GM12878 (cell line): ENCODE results near the gene LDLRAD4. TPM values are rescaled to one million over a fixed set of nuclear protein-coding genes. Genes with fewer than 3 reads are reported as not detected.

Experiments used
- ATAC-seq: fragments of 200-7000 bp; cut with Tn5 transposase; 3 replicates; pipeline ENCODE4 v1.9.1; 2020; ENCODE audit warnings: mild to moderate bottlenecking, moderate library complexity
- BruUV-seq: library from RNA; stranded (reverse); fragments of 400-500 nt; replicated peaks from 2 replicates; lab custom pipeline; 2021; lab: Mats Ljungman, UMichigan
- CTCF ChIA-PET: fragments of 300-600 bp; sonication (Branson Sonifier 250); formaldehyde crosslinking; extraction: SDS; loops from one replicate; lab custom pipeline; 2021; ENCODE audit warnings: inconsistent platforms; lab: Yijun Ruan, JAX
- POLR2A ChIA-PET: fragments of 350-600 bp; formaldehyde crosslinking; extraction: SDS; loops from one replicate; lab custom pipeline; 2021; ENCODE audit warnings: inconsistent platforms; lab: Charles Lee
- RAD21 ChIA-PET: fragments of 300-600 bp; sonication (Branson Sonifier 250); formaldehyde crosslinking; loops from one replicate; lab custom pipeline; 2023; ENCODE audit warnings: antibody characterized with exemption; ENCODE audit not compliant: unreplicated experiment; lab: Charles Lee
- SMC1A ChIA-PET: fragments of 300-600 bp; sonication (Branson Sonifier 250); formaldehyde crosslinking; loops from one replicate; lab custom pipeline; 2023; ENCODE audit not compliant: unreplicated experiment, uncharacterized antibody; lab: Charles Lee
- DNase-seq: peaks from one replicate; pipeline ENCODE4 v3.0.0-alpha.2; 2011; ENCODE audit warnings: low read depth, low spot score
- FAIRE-seq: peaks from 3 replicates; lab custom pipeline; 2011; peaks lifted over from hg19 to GRCh38; lab: Jason Lieb, UNC
- H2AFZ ChIP-seq: 2 replicates; pipeline ENCODE4 v1.6.0; 2011; ENCODE audit warnings: low read depth, low read length, control low read depth; ENCODE audit not compliant: control insufficient read depth
- H3K27ac ChIP-seq: 2 replicates; pipeline ENCODE4 v1.5.1; 2011; ENCODE audit warnings: control low read depth; ENCODE audit not compliant: control insufficient read depth, insufficient read depth
- H3K27me3 ChIP-seq, 2 experiments: replicated peaks in 1 of 2; 2 replicates each; pipeline versions ENCODE4 v1.6.0 to v1.6.1; 2011; ENCODE audit warnings: low read length in 1 of 2; ENCODE audit not compliant: control insufficient read depth in 2 of 2, insufficient read depth in 2 of 2
- H3K36me3 ChIP-seq, 2 experiments: 2 replicates each; pipeline ENCODE4 v1.5.1; 2011; ENCODE audit warnings: low read length in 1 of 2; ENCODE audit not compliant: control insufficient read depth in 2 of 2, insufficient read depth in 2 of 2
- H3K4me1 ChIP-seq: 2 replicates; pipeline ENCODE4 v1.6.1; 2011; ENCODE audit warnings: mild to moderate bottlenecking, low read length, moderate library complexity, mixed read lengths; ENCODE audit not compliant: control insufficient read depth, insufficient read depth
- H3K4me2 ChIP-seq: 2 replicates; pipeline ENCODE4 v1.6.0; 2011; ENCODE audit warnings: control low read depth; ENCODE audit not compliant: control insufficient read depth, insufficient read depth
- H3K4me3 ChIP-seq: fragments of 200-600 bp; sonication (generic); 2 replicates; pipeline ENCODE4 v1.5.1; 2016
- H3K79me2 ChIP-seq: 2 replicates; pipeline ENCODE4 v1.6.0; 2011; ENCODE audit warnings: low read length; ENCODE audit not compliant: control insufficient read depth, insufficient read depth
- H3K9ac ChIP-seq: 2 replicates; pipeline ENCODE4 v1.8.0; 2011; ENCODE audit warnings: low read length, control low read depth, mixed read lengths; ENCODE audit not compliant: control insufficient read depth, insufficient read depth
- H3K9me3 ChIP-seq: replicated peaks from 3 replicates; pipeline ENCODE4 v1.5.1; 2011; ENCODE audit warnings: mild to moderate bottlenecking, low read length; ENCODE audit not compliant: control insufficient read depth, insufficient read depth
- H4K20me1 ChIP-seq: 2 replicates; pipeline ENCODE4 v1.6.0; 2011; ENCODE audit not compliant: control insufficient read depth, insufficient read depth
- BACH1 ChIP-seq: fragments of 450-650 bp; IDR thresholded peaks from 2 replicates; pipeline ENCODE4 v1.6.1; 2017; ENCODE audit warnings: mild to moderate bottlenecking, borderline replicate concordance
- BCL3 ChIP-seq: IDR thresholded peaks from 2 replicates; pipeline ENCODE4 v1.6.1; 2011; ENCODE audit warnings: borderline replicate concordance, low read depth, mild to moderate bottlenecking, moderate library complexity, low read length; ENCODE audit not compliant: insufficient read depth, poor library complexity, severe bottlenecking
- EED ChIP-seq: sonication (generic); IDR thresholded peaks from 2 replicates; pipeline ENCODE4 v1.6.1; 2016; ENCODE audit warnings: antibody characterized with exemption, low read depth
- EP300 ChIP-seq, 2 experiments: fragments of 150-350 bp in 1 of 2; IDR thresholded peaks; 2 replicates each; pipeline ENCODE4 v1.6.1; 2011 to 2012; ENCODE audit warnings: low read depth in 2 of 2, low read length in 2 of 2, borderline replicate concordance in 1 of 2, improper control_type of control experiment in 1 of 2, inconsistent platforms in 1 of 2; ENCODE audit not compliant: control insufficient read depth in 1 of 2
- FOXM1 ChIP-seq: IDR thresholded peaks from 2 replicates; pipeline ENCODE4 v1.6.1; 2012; ENCODE audit warnings: low read depth, mild to moderate bottlenecking, inconsistent platforms, low read length, moderate library complexity
- HCFC1 ChIP-seq: fragments of 150-350 bp; IDR thresholded peaks from 2 replicates; pipeline ENCODE4 v1.6.1; 2014; ENCODE audit warnings: low read length
- HDGF ChIP-seq: fragments of 450-650 bp; IDR thresholded peaks from 2 replicates; pipeline ENCODE4 v1.6.1; 2016; ENCODE audit warnings: antibody characterized with exemption
- MEF2A ChIP-seq: IDR thresholded peaks from 2 replicates; pipeline ENCODE4 v1.6.1; 2011; ENCODE audit warnings: low read depth, mild to moderate bottlenecking, low read length, moderate library complexity; ENCODE audit not compliant: insufficient read depth
- MXI1 ChIP-seq: fragments of 150-350 bp; IDR thresholded peaks from 2 replicates; pipeline ENCODE4 v1.6.1; 2011; ENCODE audit warnings: low read depth, mild to moderate bottlenecking, inconsistent platforms, low read length, improper control_type of control experiment
- NFXL1 ChIP-seq: fragments of 450-650 bp; IDR thresholded peaks from 2 replicates; pipeline ENCODE4 v1.6.1; 2017; ENCODE audit warnings: antibody characterized with exemption, mild to moderate bottlenecking, borderline replicate concordance
- POU2F2 ChIP-seq: IDR thresholded peaks from 3 replicates; pipeline ENCODE4 v1.6.1; 2011; ENCODE audit warnings: low read depth, mild to moderate bottlenecking, low read length, borderline replicate concordance
- SIN3A ChIP-seq: IDR thresholded peaks from 2 replicates; pipeline ENCODE4 v1.6.1; 2012; ENCODE audit warnings: low read depth, low read length, improper control_type of control experiment
- SMAD1 ChIP-seq: fragments of 450-650 bp; IDR thresholded peaks from 2 replicates; pipeline ENCODE4 v1.6.1; 2018; ENCODE audit warnings: mild to moderate bottlenecking, low read depth; ENCODE audit not compliant: partially characterized antibody
- SREBF1 ChIP-seq: IDR thresholded peaks from 2 replicates; pipeline ENCODE4 v1.6.1; 2012; ENCODE audit warnings: mild to moderate bottlenecking, low read length
- SREBF2 ChIP-seq: IDR thresholded peaks from 2 replicates; pipeline ENCODE4 v1.6.1; 2012; ENCODE audit warnings: mild to moderate bottlenecking, low read length
- YBX1 ChIP-seq: fragments of 450-650 bp; IDR thresholded peaks from 2 replicates; pipeline ENCODE4 v1.6.1; 2016; ENCODE audit warnings: antibody characterized with exemption
- WGBS: methylation state at CpG from one replicate; pipeline ENCODE4 v1.1.6; 2016; ENCODE audit warnings: low lambda C conversion rate; ENCODE audit not compliant: insufficient replicate concordance, insufficient coverage; ENCODE audit errors: missing lambda C conversion rate; 5-methylcytosine and 5-hydroxymethylcytosine counted together
- in situ Hi-C: fragments of 300-500 bp; cut with MboI; formaldehyde crosslinking; loops from 9 replicates; pipeline ENCODE4 v1.14.3; 2018; ENCODE audit warnings: mixed read lengths
- intact Hi-C: fragments of 100-400 bp; cut with micrococcal nuclease; formaldehyde crosslinking; loops from one replicate; pipeline ENCODE4 v1.14.2; 2022; ENCODE audit not compliant: unreplicated experiment
- polyA plus RNA-seq, 11 experiments: library from polyadenylated mRNA; depleted of rRNA in 4 of 11; unstranded in 6 of 11; stranded (reverse) in 5 of 11; fragments of >200 nt; fragmentation: Nextera tagmentation in 4 of 11; fragmentation: Illumina TruSeq in 1 of 11; extraction: Ambion mirVana in 4 of 11; extraction: Trizol in 1 of 11; gene quantifications; 1 replicate in 1 of 11; 2 replicates in 10 of 11; pipeline versions ENCODE4 v1.2.1 to v1.2.3, GENCODE V29; 2011 to 2016; ENCODE audit warnings: inconsistent platforms in 2 of 11, missing spikeins in 2 of 11, low read depth in 1 of 11
- total RNA-seq, 4 experiments: library from RNA; depleted of rRNA in 3 of 4; stranded (reverse); fragments of >200 nt in 3 of 4; fragmentation: Illumina TruSeq in 1 of 4; extraction: Trizol in 1 of 4; gene quantifications; 2 replicates each; pipeline versions ENCODE4 v1.2.1 to v1.2.3, GENCODE V29; 2013 to 2021
- TF ChIP-seq, protein P1 (sequence below): IDR thresholded peaks from 2 replicates; pipeline ENCODE4 v1.6.1; 2012; ENCODE audit warnings: low read depth, low read length, improper control_type of control experiment

The LDLRAD4 gene
- total and polyA plus RNA-seq, 10 of the 15 experiments (the other 5 are each of a cell fraction or from before 2014, with no cell fraction given), result 2.7 to 16.8 (median 11.2) TPM

- Histone ChIP-seq H3K4me2 (no peak overlapping the region), H4K20me1 (no peaks in the 10 kb centered on the region), H3K4me3 (no peak overlapping the region), H3K79me2 (no peaks in the 10 kb centered on the region), H3K27ac (no peak overlapping the region), H3K27me3 (no peaks in the 10 kb centered on the region; a peak in 2 of 4 replicates), H3K9ac (no peak overlapping the region), H3K9me3 (no peaks in the 10 kb centered on the region; the same call in 2 of the 3 replicates), H3K36me3 (no peaks in the 10 kb centered on the region), H2AFZ (no peak overlapping the region), H3K4me1 (peaks cover 30% of the 10 kb centered on the region)
- no TSS peak for BruUV-seq
- SMC1A ChIA-PET, result interaction anchor here (0.7 kb wide), 1 partner anchor 406 kb away, joined by 3 read pairs; no protein-coding TSS in a partner anchor
- ATAC-seq, result no peak
- POLR2A ChIA-PET, result no interaction called here
- RAD21 ChIA-PET, result no interaction called here
- in situ Hi-C loops (no loop called here), intact Hi-C loops (no loop called here)
- no peak for DNase-seq
- CTCF ChIA-PET, result no interaction called here
- TF ChIP-seq MXI1 (no peak), NFXL1 (no peak), SREBF1 (no peak)
- TF ChIP-seq, protein P1, sequence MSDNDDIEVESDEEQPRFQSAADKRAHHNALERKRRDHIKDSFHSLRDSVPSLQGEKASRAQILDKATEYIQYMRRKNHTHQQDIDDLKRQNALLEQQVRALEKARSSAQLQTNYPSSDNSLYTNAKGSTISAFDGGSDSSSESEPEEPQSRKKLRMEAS, result no peak
- no peak for FAIRE-seq
- 65% methylated on average over 21 of the region's 21 CpGs for WGBS
Observed at GRCh38 chr18:13452871-13453680, 234.5 kb downstream of the LDLRAD4 start.

DNA sequence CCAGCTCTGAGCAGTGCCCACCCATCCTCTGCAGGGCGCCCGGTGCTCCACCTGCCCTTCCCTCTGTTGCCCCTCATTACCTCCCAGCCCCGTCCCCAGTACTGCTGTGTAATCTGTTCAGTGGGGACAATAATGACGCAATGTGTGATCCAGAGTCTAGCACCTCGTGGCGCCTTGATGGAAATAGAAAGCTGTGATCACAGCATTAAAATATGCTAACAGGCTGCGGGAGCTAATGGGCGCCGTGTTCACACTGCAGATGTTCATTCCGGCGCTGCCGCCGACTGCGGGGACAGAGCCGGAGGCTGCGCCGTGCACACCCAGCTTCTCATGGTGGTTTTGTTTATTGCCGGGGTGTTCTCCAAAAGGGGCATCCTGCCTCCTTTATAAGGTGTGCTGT, 235.2 kb downstream of the LDLRAD4 start:
- POLR2A ChIA-PET, result no interaction called here
- Histone ChIP-seq H3K9me3 (peaks cover 3% of the 10 kb centered on the region; the same call in 2 of the 3 replicates), H3K36me3 (no peaks in the 10 kb centered on the region), H3K79me2 (no peaks in the 10 kb centered on the region), H3K27ac (no peak overlapping the region), H3K4me3 (no peak overlapping the region), H3K4me2 (no peak overlapping the region), H4K20me1 (no peaks in the 10 kb centered on the region), H3K4me1 (peaks cover 30% of the 10 kb centered on the region), H2AFZ (no peak overlapping the region), H3K9ac (no peak overlapping the region), H3K27me3 (no peaks in the 10 kb centered on the region; a peak in 2 of 4 replicates)
- DNase-seq (no peak), ATAC-seq (no peak), FAIRE-seq (no peak)
- RAD21 ChIA-PET, result no interaction called here
- SMC1A ChIA-PET, result interaction anchor here (0.7 kb wide), 1 partner anchor 407 kb away, joined by 3 read pairs; no protein-coding TSS in a partner anchor
- intact Hi-C loops, result no loop called here
- in situ Hi-C loops, result no loop called here
- CTCF ChIA-PET, result no interaction called here
- 61% methylated on average over 18 of the region's 18 CpGs for WGBS
- no TSS peak for BruUV-seq
- no peak for TF ChIP-seq FOXM1
- no peak for TF ChIP-seq POU2F2
- TF ChIP-seq SREBF2, result no peak
- no peak for TF ChIP-seq BACH1
- TF ChIP-seq HCFC1, result no peak
- TF ChIP-seq SMAD1, result no peak
- no peak for TF ChIP-seq MEF2A
- TF ChIP-seq EP300 (IDR thresholded peaks at IDR 0.05; ENCODE audit: borderline replicate concordance in 1 of 2, control insufficient read depth in 1 of 2, low read depth in 2 of 2, low read length in 2 of 2), result no peak
- no peak for TF ChIP-seq YBX1
- TF ChIP-seq BCL3, result no peak
- TF ChIP-seq EED, result no peak
- no peak for TF ChIP-seq HDGF
- no peak for TF ChIP-seq SIN3A
